Peyer's patch (tissue), 4 donors: ENCODE measurements around the gene ANKRD13A.

Experiments
- POLR2A ChIP-seq, 2 donors: fragments of 450-650 bp; IDR thresholded peaks; one replicate each; pipeline ENCODE4 v1.5.1; 2017; ENCODE audit warnings: antibody characterized with exemption in 2 of 2, mild to moderate bottlenecking in 2 of 2, moderate library complexity in 2 of 2
- TF ChIP-seq, protein P1 (sequence below), 6 experiments: fragments of 450-650 bp in 4 of 6; fragments of 200-600 bp in 2 of 6; sonication (generic) in 1 of 6; IDR thresholded peaks; one replicate each; pipeline ENCODE4 v1.5.1; 2017 to 2019; ENCODE audit warnings: antibody characterized with exemption in 6 of 6, mild to moderate bottlenecking in 3 of 6, moderate library complexity in 1 of 6

DNA sequence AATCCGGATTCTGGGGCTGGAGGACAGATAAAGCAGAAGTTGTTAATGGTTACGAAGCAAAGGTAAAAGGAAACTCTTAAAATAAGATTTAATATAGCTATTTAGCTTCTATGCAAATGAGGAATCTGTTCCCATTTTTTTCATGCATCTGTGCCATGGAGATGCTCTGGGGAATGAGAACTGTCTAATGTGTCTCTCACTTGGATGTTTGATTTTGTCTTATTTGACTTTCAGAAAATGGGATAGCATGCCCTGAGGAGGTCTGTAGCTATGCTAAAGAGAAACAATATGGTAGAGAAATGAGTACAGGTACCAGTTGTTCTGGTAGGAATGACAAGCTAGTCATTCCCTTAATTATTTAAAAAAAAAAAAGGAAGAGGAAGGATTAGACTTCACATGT is 24.8 kb downstream of the ANKRD13A start:
- no peak for TF ChIP-seq POLR2A (IDR thresholded peaks at IDR 0.05)
- TF ChIP-seq, protein P1, sequence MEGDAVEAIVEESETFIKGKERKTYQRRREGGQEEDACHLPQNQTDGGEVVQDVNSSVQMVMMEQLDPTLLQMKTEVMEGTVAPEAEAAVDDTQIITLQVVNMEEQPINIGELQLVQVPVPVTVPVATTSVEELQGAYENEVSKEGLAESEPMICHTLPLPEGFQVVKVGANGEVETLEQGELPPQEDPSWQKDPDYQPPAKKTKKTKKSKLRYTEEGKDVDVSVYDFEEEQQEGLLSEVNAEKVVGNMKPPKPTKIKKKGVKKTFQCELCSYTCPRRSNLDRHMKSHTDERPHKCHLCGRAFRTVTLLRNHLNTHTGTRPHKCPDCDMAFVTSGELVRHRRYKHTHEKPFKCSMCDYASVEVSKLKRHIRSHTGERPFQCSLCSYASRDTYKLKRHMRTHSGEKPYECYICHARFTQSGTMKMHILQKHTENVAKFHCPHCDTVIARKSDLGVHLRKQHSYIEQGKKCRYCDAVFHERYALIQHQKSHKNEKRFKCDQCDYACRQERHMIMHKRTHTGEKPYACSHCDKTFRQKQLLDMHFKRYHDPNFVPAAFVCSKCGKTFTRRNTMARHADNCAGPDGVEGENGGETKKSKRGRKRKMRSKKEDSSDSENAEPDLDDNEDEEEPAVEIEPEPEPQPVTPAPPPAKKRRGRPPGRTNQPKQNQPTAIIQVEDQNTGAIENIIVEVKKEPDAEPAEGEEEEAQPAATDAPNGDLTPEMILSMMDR (IDR thresholded peaks at IDR 0.05): no peak
